Esophagus muscularis mucosa (tissue), 3 donors: Measurements from ENCODE around the gene SLC39A1.

ENCODE experiments used
- POLR2AphosphoS5 ChIP-seq, 2 donors: sonication (generic); formaldehyde crosslinking; IDR thresholded peaks; one replicate each; pipeline ENCODE4 v1.6.1; 2017; ENCODE audit warnings: antibody characterized with exemption in 2 of 2
- TF ChIP-seq, protein P1 (sequence below), 3 experiments: fragments of 200-600 bp in 2 of 3; fragments of 450-650 bp in 1 of 3; sonication (generic) in 2 of 3; IDR thresholded peaks; one replicate each; pipeline ENCODE4 v1.5.1; 2017 to 2019; ENCODE audit warnings: antibody characterized with exemption in 3 of 3, mild to moderate bottlenecking in 2 of 3, moderate library complexity in 1 of 3

GRCh38 chr1:153946622-153947241 lies 16.6 kb downstream of the SLC39A1 start, which contains the start of gene DENND4B:
- TF ChIP-seq POLR2AphosphoS5 (IDR thresholded peaks at IDR 0.05) = peak; percentile 53 to 70
- TF ChIP-seq, protein P1, sequence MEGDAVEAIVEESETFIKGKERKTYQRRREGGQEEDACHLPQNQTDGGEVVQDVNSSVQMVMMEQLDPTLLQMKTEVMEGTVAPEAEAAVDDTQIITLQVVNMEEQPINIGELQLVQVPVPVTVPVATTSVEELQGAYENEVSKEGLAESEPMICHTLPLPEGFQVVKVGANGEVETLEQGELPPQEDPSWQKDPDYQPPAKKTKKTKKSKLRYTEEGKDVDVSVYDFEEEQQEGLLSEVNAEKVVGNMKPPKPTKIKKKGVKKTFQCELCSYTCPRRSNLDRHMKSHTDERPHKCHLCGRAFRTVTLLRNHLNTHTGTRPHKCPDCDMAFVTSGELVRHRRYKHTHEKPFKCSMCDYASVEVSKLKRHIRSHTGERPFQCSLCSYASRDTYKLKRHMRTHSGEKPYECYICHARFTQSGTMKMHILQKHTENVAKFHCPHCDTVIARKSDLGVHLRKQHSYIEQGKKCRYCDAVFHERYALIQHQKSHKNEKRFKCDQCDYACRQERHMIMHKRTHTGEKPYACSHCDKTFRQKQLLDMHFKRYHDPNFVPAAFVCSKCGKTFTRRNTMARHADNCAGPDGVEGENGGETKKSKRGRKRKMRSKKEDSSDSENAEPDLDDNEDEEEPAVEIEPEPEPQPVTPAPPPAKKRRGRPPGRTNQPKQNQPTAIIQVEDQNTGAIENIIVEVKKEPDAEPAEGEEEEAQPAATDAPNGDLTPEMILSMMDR (IDR thresholded peaks at IDR 0.05) = peak in 2 of 3 experiments; percentile 95 to 99
